Stimulated activated CD4-positive, alpha-beta T cell treated with anti-CD3 and anti-CD28 coated beads, Interleukin-4, amount 100 ng/mL, for 48 hours (primary cell): ENCODE results near the gene NDOR1.

ENCODE experiments used
- DNase-seq, 2 donors: peaks; one replicate each; pipeline ENCODE4 v3.0.0-alpha.2; 2020; ENCODE audit warnings: low read depth in 2 of 2

NDOR1 gene

GRCh38 chr9:137182836-137183235 is 22.7 kb upstream of the NDOR1 start:
- DNase-seq, result no peak

DNA sequence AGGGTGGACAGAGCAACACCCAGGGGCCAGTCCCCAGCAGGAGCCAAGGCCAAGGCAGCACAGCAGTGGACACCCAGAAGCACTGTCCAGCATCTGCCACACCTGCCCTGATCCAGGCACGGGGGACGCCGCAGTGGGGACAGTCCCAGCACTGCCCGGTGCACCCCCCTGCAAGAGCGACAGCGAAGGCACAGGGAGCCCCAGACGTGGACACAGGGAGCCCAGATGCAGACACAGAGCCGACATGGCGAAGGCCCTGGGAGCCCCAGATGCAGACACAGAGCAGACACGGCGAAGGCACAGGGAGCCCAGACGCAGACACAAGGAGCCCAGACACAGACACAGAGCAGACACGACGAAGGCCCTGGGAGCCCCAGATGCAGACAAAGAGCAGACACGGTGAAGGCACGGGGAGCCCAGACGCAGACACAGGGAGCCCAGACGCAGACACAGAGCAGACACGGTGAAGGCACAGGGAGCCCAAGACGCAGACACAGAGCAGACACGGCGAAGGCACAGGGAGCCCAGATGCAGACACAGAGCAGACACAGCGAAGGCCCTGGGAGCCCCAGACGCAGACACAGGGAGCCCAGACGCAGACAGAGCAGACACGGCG is 21.4 kb upstream of the NDOR1 start:
- no peak for DNase-seq

DNA sequence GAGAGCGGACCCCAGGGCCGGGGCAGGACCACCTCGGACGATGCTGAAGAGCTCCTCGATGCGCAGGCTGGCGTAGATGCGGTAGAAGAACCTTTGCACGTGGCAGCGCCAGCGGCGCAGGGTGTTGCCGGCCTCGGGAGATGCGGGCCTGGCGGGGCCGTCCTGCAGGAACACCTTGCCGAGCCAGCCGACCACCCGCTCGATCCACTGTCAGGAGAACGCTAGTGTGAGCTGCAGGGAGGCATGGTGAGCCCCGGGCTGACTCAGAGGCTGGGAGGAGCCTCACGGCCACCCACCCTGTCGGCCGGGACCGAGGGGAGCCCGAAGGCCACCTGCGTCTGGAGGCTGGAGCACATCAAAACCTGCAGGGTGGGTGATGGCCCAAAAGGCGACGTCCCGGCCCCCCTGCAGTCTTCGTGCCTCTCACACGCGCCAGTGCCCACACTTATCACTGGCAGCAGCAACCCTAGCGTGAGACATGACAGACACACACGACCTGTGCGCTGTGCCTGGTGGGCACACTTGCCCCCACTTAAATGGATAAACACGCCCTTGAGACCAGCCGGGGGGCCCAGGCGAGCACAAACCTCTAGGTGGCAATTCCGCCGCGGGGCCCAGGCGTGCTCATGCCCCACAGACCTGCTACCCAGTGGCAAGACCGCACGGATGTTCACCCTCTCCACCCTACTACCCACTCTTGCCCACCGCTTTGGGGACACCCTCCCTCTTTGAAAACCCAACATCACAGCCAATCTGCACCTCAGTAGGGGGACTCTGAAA is 20.4 kb upstream of the NDOR1 start:
- no peak for DNase-seq

- DNase-seq, result no peak
Observed at GRCh38 chr9:137185921-137186320, 19.6 kb upstream of the NDOR1 start.

- no peak for DNase-seq
Observed at GRCh38 chr9:137186385-137186784, 19.1 kb upstream of the NDOR1 start.

GRCh38 chr9:137187386-137187785 is 18.1 kb upstream of the NDOR1 start:
- DNase-seq, result no peak

DNA sequence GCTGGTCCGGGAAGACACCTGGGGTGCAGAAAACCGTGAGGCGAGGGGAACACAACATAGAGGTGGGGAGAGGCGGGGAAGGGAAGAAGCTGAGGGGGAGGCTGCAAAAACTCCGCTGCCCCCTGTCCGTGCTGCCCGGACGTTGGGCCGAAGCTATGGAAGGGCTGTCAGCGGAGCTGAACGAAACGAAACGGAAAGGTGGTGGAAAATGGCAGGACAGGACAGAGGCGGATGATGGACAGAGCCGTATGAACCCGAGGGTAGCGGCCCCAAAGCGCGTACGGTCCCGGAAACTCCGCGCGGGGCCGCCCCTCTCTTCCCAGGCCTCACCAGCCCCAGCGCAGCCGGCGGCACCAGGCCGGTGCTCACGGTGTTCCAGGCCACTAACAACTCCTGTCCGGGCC is 17.4 kb upstream of the NDOR1 start:
- no peak for DNase-seq

- DNase-seq, result peak; percentile 91 to 94
Observed at GRCh38 chr9:137188490-137189296, 16.8 kb upstream of the NDOR1 start, which contains the start of the genes ANAPC2 and SSNA1. Gene ANAPC2 (minus strand): TSS chr9:137188560. CDS start chr9:137188532, 28 bp downstream. Gene SSNA1 (plus strand): TSS chr9:137188676. CDS start chr9:137188727, 51 bp downstream.

DNA sequence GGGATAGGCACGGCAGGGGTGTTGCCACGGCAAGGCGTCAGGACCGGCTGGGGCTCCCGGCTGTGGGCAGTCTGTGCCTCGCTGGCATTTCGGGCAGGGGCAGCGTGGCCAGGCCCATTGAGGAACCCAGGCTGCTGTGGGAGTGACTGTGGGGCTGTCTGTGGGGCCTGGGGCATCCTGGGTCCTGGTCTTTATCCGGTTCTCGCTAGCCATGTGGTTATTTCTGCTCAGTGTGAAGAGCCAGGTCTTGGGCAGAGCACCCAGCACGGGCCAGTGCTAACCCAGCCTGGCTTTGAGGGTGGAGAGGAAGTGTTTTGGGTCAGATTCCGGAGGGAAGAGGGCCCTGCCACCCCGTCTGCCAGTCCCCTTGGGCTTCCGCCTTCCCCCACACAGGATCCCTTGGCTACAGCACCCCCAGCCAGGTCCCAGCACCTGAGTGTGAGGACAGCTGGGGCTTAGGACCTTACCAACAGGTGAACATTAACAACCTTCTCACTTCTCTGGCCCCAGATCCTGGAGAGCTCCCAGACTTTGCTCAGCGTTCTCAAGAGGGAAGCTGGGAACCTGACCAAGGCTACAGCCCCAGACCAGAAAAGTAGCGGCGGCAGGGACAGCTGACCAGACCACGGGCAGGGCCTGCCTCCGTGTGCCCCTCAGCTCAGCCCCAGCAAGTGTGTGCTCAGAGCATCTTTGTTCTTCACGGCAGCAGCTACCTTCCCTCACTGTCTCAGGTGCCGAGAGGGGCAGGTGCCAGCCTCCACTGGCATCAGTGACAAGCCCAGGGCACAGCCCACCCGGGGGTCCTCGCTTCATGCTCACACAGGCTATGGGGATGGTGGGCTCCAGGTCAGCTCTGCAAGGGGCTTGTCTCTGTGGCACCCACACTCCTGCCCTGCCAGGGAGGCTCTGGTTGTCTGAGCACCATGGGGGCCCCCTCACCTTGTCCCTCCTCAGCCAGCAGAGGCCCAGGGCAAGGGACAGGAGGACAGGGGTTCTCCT is 15.9 kb upstream of the NDOR1 start:
- DNase-seq, result no peak

GRCh38 chr9:137190315-137190856 is 15.1 kb upstream of the NDOR1 start:
- DNase-seq, result no peak

DNA sequence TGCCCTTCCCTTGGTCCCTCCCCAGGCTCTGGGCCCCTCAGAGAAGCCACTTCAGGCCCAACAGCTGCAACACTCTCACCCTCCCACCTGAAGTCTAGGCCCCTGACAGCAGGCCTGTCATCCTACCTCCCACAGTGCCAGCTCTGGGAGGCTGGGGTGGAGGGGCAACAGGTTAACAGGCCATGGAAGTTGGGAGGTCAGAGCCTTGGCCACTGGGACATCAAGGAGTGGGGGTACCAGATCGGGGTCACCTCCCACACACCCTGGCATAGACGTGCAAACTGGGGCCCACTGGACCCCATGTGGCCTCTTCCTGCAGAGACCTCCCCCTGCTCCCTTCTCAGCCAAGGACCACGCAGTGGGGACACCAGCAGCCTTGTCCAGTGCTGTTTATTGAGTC is 14.3 kb upstream of the NDOR1 start:
- DNase-seq, result no peak

- no peak for DNase-seq
Observed at GRCh38 chr9:137191691-137192447, 13.6 kb upstream of the NDOR1 start.

- no peak for DNase-seq
Observed at GRCh38 chr9:137192448-137192780, 13.1 kb upstream of the NDOR1 start.

DNA sequence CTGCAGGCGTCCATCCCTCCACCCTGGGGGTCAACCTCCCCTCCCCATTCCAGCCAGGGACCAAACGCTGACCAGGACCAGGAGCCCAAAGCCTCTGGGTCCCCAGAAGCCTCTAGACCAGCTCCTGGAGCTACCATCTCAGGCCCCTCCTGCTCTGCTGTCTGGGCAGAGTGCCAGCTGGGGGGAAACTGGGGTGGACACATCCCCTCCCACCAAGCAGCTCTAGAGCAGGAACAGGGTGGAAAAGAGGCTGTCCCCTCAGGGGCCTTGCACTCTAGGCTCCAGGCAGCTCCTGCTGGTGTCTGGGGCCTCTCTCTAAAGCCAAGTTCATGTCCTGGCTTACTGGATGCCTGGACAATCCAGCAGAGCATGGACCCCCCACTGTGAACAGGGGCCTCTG is 12.6 kb upstream of the NDOR1 start:
- DNase-seq, result no peak

GRCh38 chr9:137193771-137194170 is 11.7 kb upstream of the NDOR1 start:
- no peak for DNase-seq

- no peak for DNase-seq
Observed at GRCh38 chr9:137194388-137194787, 11.1 kb upstream of the NDOR1 start.

DNA sequence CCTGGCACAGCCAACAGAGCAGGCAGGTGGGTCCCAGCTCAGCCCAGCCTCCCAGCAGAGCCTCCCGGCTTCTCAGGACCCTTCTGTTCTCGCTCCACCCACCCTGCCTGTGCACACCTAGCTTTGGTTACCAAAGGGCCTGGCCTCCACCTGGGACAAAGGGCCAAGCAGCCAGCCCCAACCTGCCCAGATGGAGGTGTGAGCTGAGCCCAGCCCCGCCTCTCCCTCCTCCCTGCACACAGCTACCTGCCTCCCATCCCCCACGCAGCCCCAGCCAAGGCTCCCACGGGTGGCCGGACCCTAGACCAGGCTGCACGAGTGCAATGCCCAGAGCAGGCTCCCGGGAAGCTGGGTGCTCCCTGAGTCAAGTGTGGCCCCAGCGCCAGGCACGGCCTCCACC is 10.6 kb upstream of the NDOR1 start:
- no peak for DNase-seq

GRCh38 chr9:137195525-137196220 is 9.8 kb upstream of the NDOR1 start:
- no peak for DNase-seq

DNA sequence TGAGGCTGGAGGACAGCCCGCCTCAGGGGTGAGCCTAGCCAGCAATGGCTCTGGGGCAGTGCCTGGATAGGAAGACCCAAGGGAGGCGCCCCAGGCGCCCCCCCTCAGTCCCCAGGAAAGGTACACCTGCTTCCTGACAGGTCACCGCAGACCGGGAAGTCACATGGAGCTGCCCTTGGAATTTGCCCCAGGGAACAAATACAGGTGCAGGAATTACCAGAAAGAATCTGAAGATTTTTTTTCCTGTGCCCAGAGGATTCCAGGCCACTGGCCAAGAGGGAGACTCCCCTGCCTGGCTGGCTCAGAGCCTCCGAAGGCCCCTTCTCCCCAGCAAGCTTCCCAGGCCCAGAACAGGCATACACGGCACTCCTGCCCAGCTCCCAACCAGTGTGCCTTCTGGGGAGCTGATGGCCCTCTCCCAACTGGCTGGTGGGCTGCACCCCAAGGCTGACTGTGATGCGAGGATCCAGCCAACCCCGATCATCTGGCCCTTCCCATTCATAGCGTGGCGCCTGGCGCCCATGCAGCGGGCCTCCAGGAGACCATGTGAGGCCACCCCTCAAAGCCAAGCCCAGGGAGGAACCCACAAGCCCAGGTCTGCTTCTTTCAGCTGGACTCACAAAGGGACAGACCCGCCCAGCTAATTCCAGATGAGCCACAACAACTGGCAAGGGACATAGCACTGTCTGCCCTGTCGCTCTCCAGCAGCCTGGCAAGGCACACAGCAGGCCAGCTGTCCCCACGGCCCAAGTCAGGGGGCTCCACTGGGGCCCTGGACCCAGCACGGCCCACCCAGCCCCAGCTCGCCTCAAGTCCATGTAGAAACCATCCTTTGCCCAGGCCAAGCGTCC is 7.2 kb upstream of the NDOR1 start:
- no peak for DNase-seq
